GM12878 (cell line): ENCODE data around the gene MSH3. TPM values are rescaled to one million over a fixed set of nuclear protein-coding genes. Genes with fewer than 3 reads are reported as not detected.

Experiments used
- ATAC-seq: fragments of 200-7000 bp; cut with Tn5 transposase; 3 replicates; pipeline ENCODE4 v1.9.1; 2020; ENCODE audit warnings: mild to moderate bottlenecking, moderate library complexity
- BruUV-seq: library from RNA; stranded (reverse); fragments of 400-500 nt; replicated peaks from 2 replicates; lab custom pipeline; 2021; lab: Mats Ljungman, UMichigan
- CTCF ChIA-PET: fragments of 300-600 bp; sonication (Branson Sonifier 250); formaldehyde crosslinking; extraction: SDS; loops from one replicate; lab custom pipeline; 2021; ENCODE audit warnings: inconsistent platforms; lab: Yijun Ruan, JAX
- POLR2A ChIA-PET: fragments of 350-600 bp; formaldehyde crosslinking; extraction: SDS; loops from one replicate; lab custom pipeline; 2021; ENCODE audit warnings: inconsistent platforms; lab: Charles Lee
- RAD21 ChIA-PET: fragments of 300-600 bp; sonication (Branson Sonifier 250); formaldehyde crosslinking; loops from one replicate; lab custom pipeline; 2023; ENCODE audit warnings: antibody characterized with exemption; ENCODE audit not compliant: unreplicated experiment; lab: Charles Lee
- SMC1A ChIA-PET: fragments of 300-600 bp; sonication (Branson Sonifier 250); formaldehyde crosslinking; loops from one replicate; lab custom pipeline; 2023; ENCODE audit not compliant: unreplicated experiment, uncharacterized antibody; lab: Charles Lee
- DNase-seq: peaks from one replicate; pipeline ENCODE4 v3.0.0-alpha.2; 2011; ENCODE audit warnings: low read depth, low spot score
- FAIRE-seq: peaks from 3 replicates; lab custom pipeline; 2011; peaks lifted over from hg19 to GRCh38; lab: Jason Lieb, UNC
- H2AFZ ChIP-seq: 2 replicates; pipeline ENCODE4 v1.6.0; 2011; ENCODE audit warnings: low read depth, low read length, control low read depth; ENCODE audit not compliant: control insufficient read depth
- H3K27ac ChIP-seq: 2 replicates; pipeline ENCODE4 v1.5.1; 2011; ENCODE audit warnings: control low read depth; ENCODE audit not compliant: control insufficient read depth, insufficient read depth
- H3K27me3 ChIP-seq, 2 experiments: replicated peaks in 1 of 2; 2 replicates each; pipeline versions ENCODE4 v1.6.0 to v1.6.1; 2011; ENCODE audit warnings: low read length in 1 of 2; ENCODE audit not compliant: control insufficient read depth in 2 of 2, insufficient read depth in 2 of 2
- H3K36me3 ChIP-seq, 2 experiments: 2 replicates each; pipeline ENCODE4 v1.5.1; 2011; ENCODE audit warnings: low read length in 1 of 2; ENCODE audit not compliant: control insufficient read depth in 2 of 2, insufficient read depth in 2 of 2
- H3K4me1 ChIP-seq: 2 replicates; pipeline ENCODE4 v1.6.1; 2011; ENCODE audit warnings: mild to moderate bottlenecking, low read length, moderate library complexity, mixed read lengths; ENCODE audit not compliant: control insufficient read depth, insufficient read depth
- H3K4me2 ChIP-seq: 2 replicates; pipeline ENCODE4 v1.6.0; 2011; ENCODE audit warnings: control low read depth; ENCODE audit not compliant: control insufficient read depth, insufficient read depth
- H3K4me3 ChIP-seq: fragments of 200-600 bp; sonication (generic); 2 replicates; pipeline ENCODE4 v1.5.1; 2016
- H3K79me2 ChIP-seq: 2 replicates; pipeline ENCODE4 v1.6.0; 2011; ENCODE audit warnings: low read length; ENCODE audit not compliant: control insufficient read depth, insufficient read depth
- H3K9ac ChIP-seq: 2 replicates; pipeline ENCODE4 v1.8.0; 2011; ENCODE audit warnings: low read length, control low read depth, mixed read lengths; ENCODE audit not compliant: control insufficient read depth, insufficient read depth
- H3K9me3 ChIP-seq: replicated peaks from 3 replicates; pipeline ENCODE4 v1.5.1; 2011; ENCODE audit warnings: mild to moderate bottlenecking, low read length; ENCODE audit not compliant: control insufficient read depth, insufficient read depth
- H4K20me1 ChIP-seq: 2 replicates; pipeline ENCODE4 v1.6.0; 2011; ENCODE audit not compliant: control insufficient read depth, insufficient read depth
- BACH1 ChIP-seq: fragments of 450-650 bp; IDR thresholded peaks from 2 replicates; pipeline ENCODE4 v1.6.1; 2017; ENCODE audit warnings: mild to moderate bottlenecking, borderline replicate concordance
- HCFC1 ChIP-seq: fragments of 150-350 bp; IDR thresholded peaks from 2 replicates; pipeline ENCODE4 v1.6.1; 2014; ENCODE audit warnings: low read length
- HDAC6 ChIP-seq: fragments of 200-600 bp; sonication (generic); IDR thresholded peaks from one replicate; pipeline ENCODE4 v1.8.0; 2017; ENCODE audit warnings: antibody characterized with exemption; ENCODE audit not compliant: unreplicated experiment
- STAT3 ChIP-seq: IDR thresholded peaks from 2 replicates; pipeline ENCODE4 v1.6.1; 2011; ENCODE audit warnings: low read depth, low read length, improper control_type of control experiment
- SUPT20H ChIP-seq: IDR thresholded peaks from 2 replicates; pipeline ENCODE4 v1.6.1; 2011; ENCODE audit warnings: low read depth, mild to moderate bottlenecking, low read length, moderate library complexity, borderline replicate concordance; ENCODE audit not compliant: control insufficient read depth
- WRNIP1 ChIP-seq: IDR thresholded peaks from 2 replicates; pipeline ENCODE4 v1.6.1; 2011; ENCODE audit warnings: low read depth, low read length, improper control_type of control experiment, borderline replicate concordance
- WGBS: methylation state at CpG from one replicate; pipeline ENCODE4 v1.1.6; 2016; ENCODE audit warnings: low lambda C conversion rate; ENCODE audit not compliant: insufficient replicate concordance, insufficient coverage; ENCODE audit errors: missing lambda C conversion rate; 5-methylcytosine and 5-hydroxymethylcytosine counted together
- in situ Hi-C: fragments of 300-500 bp; cut with MboI; formaldehyde crosslinking; loops from 9 replicates; pipeline ENCODE4 v1.14.3; 2018; ENCODE audit warnings: mixed read lengths
- intact Hi-C: fragments of 100-400 bp; cut with micrococcal nuclease; formaldehyde crosslinking; loops from one replicate; pipeline ENCODE4 v1.14.2; 2022; ENCODE audit not compliant: unreplicated experiment
- polyA plus RNA-seq, 11 experiments: library from polyadenylated mRNA; depleted of rRNA in 4 of 11; unstranded in 6 of 11; stranded (reverse) in 5 of 11; fragments of >200 nt; fragmentation: Nextera tagmentation in 4 of 11; fragmentation: Illumina TruSeq in 1 of 11; extraction: Ambion mirVana in 4 of 11; extraction: Trizol in 1 of 11; gene quantifications; 1 replicate in 1 of 11; 2 replicates in 10 of 11; pipeline versions ENCODE4 v1.2.1 to v1.2.3, GENCODE V29; 2011 to 2016; ENCODE audit warnings: inconsistent platforms in 2 of 11, missing spikeins in 2 of 11, low read depth in 1 of 11
- total RNA-seq, 4 experiments: library from RNA; depleted of rRNA in 3 of 4; stranded (reverse); fragments of >200 nt in 3 of 4; fragmentation: Illumina TruSeq in 1 of 4; extraction: Trizol in 1 of 4; gene quantifications; 2 replicates each; pipeline versions ENCODE4 v1.2.1 to v1.2.3, GENCODE V29; 2013 to 2021
- TF ChIP-seq, protein P1 (sequence below): fragments of 150-350 bp; IDR thresholded peaks from 2 replicates; pipeline ENCODE4 v1.6.1; 2016; ENCODE audit warnings: low read depth, low read length
- TF ChIP-seq, protein P2 (sequence below): fragments of 450-650 bp; IDR thresholded peaks from 2 replicates; pipeline ENCODE4 v1.6.1; 2018; ENCODE audit warnings: borderline replicate concordance, mild to moderate bottlenecking; ENCODE audit not compliant: partially characterized antibody
- TF ChIP-seq, protein P3 (sequence below): IDR thresholded peaks from 2 replicates; pipeline ENCODE4 v1.6.1; 2012; ENCODE audit warnings: low read depth, low read length, improper control_type of control experiment

Gene MSH3
- total and polyA plus RNA-seq, 10 of the 15 experiments (the other 5 are each of a cell fraction or from before 2014, with no cell fraction given): 4.7 to 17.5 (median 12.2) TPM

DNA sequence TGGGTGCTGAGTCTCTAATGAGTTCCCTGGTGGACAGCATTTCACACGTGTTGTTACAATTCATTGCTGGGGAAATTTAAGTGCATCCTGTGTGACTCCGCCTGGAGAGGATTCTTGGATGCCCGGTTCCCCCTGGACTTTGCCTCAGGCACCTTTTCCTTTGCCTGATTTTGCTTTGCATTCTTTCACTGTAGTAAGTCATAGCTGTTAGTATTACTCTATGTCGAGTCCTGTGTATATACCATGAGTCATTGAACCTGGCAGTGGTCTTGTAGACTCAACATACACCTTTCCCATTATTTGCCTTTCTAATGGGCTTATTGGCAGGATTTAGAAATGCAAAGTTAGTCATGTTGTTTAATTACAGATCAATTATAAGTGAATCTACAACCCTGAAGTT, 82.3 kb downstream of the MSH3 start:
- no peak overlapping the region for H3K27ac ChIP-seq
- RAD21 ChIA-PET: no interaction called here
- no TSS peak for BruUV-seq
- in situ Hi-C loops (no loop called here), intact Hi-C loops (no loop called here)
- no peaks in the 10 kb centered on the region for H3K4me1 ChIP-seq
- H3K27me3 ChIP-seq: no peaks in the 10 kb centered on the region
- POLR2A ChIA-PET: interaction anchor here (0.6 kb wide), 1 partner anchor 339 kb away, joined by 4 read pairs; no protein-coding TSS in a partner anchor
- no peak overlapping the region for H3K4me3 ChIP-seq
- FAIRE-seq (no peak), DNase-seq (no peak), ATAC-seq (no peak)
- no peak overlapping the region for H3K9ac ChIP-seq
- H2AFZ ChIP-seq: no peak overlapping the region
- no peaks in the 10 kb centered on the region for H3K9me3 ChIP-seq
- no peak overlapping the region for H3K4me2 ChIP-seq
- H4K20me1 ChIP-seq: no peaks in the 10 kb centered on the region
- SMC1A ChIA-PET: no interaction called here
- CTCF ChIA-PET: no interaction called here
- WGBS: 98% methylated on average over 4 of the region's 4 CpGs
- TF ChIP-seq WRNIP1 (no peak), SUPT20H (no peak), STAT3 (no peak), HCFC1 (no peak), BACH1 (no peak), HDAC6 (no peak)
- TF ChIP-seq, protein P1, sequence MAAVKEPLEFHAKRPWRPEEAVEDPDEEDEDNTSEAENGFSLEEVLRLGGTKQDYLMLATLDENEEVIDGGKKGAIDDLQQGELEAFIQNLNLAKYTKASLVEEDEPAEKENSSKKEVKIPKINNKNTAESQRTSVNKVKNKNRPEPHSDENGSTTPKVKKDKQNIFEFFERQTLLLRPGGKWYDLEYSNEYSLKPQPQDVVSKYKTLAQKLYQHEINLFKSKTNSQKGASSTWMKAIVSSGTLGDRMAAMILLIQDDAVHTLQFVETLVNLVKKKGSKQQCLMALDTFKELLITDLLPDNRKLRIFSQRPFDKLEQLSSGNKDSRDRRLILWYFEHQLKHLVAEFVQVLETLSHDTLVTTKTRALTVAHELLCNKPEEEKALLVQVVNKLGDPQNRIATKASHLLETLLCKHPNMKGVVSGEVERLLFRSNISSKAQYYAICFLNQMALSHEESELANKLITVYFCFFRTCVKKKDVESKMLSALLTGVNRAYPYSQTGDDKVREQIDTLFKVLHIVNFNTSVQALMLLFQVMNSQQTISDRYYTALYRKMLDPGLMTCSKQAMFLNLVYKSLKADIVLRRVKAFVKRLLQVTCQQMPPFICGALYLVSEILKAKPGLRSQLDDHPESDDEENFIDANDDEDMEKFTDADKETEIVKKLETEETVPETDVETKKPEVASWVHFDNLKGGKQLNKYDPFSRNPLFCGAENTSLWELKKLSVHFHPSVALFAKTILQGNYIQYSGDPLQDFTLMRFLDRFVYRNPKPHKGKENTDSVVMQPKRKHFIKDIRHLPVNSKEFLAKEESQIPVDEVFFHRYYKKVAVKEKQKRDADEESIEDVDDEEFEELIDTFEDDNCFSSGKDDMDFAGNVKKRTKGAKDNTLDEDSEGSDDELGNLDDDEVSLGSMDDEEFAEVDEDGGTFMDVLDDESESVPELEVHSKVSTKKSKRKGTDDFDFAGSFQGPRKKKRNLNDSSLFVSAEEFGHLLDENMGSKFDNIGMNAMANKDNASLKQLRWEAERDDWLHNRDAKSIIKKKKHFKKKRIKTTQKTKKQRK: no peak
- TF ChIP-seq, protein P2, sequence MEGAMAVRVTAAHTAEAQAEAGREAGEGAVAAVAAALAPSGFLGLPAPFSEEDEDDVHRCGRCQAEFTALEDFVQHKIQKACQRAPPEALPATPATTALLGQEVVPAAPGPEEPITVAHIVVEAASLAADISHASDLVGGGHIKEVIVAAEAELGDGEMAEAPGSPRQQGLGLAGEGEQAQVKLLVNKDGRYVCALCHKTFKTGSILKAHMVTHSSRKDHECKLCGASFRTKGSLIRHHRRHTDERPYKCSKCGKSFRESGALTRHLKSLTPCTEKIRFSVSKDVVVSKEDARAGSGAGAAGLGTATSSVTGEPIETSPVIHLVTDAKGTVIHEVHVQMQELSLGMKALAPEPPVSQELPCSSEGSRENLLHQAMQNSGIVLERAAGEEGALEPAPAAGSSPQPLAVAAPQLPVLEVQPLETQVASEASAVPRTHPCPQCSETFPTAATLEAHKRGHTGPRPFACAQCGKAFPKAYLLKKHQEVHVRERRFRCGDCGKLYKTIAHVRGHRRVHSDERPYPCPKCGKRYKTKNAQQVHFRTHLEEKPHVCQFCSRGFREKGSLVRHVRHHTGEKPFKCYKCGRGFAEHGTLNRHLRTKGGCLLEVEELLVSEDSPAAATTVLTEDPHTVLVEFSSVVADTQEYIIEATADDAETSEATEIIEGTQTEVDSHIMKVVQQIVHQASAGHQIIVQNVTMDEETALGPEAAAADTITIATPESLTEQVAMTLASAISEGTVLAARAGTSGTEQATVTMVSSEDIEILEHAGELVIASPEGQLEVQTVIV: no peak
- TF ChIP-seq, protein P3, sequence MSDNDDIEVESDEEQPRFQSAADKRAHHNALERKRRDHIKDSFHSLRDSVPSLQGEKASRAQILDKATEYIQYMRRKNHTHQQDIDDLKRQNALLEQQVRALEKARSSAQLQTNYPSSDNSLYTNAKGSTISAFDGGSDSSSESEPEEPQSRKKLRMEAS: no peak
- peaks cover 0 to 3% of the 10 kb centered on the region in 2 experiments; a peak in 1 of 4 replicates for H3K36me3 ChIP-seq
- H3K79me2 ChIP-seq: no peaks in the 10 kb centered on the region
